ENCODE data around the gene SGCA. TPM values are rescaled to one million over a fixed set of nuclear protein-coding genes. Genes with fewer than 3 reads are reported as not detected.

Gene SGCA
- total and polyA plus RNA-seq, 2 of the 13 experiments (the other 11 are each of a cell fraction or from before 2014, with no cell fraction given), result not detected

DNA sequence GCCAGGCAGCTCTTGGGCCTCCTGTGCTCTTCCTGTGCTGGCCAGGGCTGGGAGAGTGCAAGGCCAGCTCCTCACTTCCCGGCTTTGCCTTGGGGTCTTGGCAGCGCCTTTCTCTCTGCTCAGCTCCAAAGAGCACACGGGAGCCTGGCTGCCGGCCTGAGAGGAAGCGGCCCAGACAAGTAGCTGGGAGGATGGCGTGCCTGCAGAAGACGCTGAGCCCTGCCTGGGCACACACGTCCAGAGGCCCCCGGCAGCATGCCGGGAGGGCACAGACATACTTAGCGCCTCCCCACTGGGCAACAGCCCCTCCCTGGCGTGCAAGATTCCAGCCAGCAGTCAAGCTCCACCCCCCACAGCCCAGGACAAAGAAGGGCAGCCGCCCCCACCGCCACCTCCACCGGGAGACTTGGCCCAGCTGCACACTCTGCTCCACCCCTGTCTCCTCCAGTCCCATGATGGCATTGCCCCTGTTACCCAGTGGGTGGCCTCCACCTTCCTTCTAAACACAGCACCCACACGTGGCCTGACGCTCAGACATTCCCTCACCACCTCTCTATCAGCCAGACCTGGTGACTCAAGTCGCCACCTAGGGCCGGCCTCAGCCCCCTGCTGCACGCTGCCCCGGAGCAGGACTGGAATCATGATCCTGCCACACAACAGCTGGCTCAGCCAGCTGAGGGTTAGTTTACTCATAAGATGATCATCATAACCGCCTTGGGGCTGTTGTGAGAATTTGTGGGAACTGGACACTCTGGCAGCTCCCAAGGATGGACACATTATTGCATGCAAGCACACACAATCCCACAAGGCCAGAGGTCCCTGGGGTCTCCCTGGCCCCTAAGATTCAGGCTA is 12.4 kb downstream of the SGCA start (continued):
- TF ChIP-seq, protein P1, sequence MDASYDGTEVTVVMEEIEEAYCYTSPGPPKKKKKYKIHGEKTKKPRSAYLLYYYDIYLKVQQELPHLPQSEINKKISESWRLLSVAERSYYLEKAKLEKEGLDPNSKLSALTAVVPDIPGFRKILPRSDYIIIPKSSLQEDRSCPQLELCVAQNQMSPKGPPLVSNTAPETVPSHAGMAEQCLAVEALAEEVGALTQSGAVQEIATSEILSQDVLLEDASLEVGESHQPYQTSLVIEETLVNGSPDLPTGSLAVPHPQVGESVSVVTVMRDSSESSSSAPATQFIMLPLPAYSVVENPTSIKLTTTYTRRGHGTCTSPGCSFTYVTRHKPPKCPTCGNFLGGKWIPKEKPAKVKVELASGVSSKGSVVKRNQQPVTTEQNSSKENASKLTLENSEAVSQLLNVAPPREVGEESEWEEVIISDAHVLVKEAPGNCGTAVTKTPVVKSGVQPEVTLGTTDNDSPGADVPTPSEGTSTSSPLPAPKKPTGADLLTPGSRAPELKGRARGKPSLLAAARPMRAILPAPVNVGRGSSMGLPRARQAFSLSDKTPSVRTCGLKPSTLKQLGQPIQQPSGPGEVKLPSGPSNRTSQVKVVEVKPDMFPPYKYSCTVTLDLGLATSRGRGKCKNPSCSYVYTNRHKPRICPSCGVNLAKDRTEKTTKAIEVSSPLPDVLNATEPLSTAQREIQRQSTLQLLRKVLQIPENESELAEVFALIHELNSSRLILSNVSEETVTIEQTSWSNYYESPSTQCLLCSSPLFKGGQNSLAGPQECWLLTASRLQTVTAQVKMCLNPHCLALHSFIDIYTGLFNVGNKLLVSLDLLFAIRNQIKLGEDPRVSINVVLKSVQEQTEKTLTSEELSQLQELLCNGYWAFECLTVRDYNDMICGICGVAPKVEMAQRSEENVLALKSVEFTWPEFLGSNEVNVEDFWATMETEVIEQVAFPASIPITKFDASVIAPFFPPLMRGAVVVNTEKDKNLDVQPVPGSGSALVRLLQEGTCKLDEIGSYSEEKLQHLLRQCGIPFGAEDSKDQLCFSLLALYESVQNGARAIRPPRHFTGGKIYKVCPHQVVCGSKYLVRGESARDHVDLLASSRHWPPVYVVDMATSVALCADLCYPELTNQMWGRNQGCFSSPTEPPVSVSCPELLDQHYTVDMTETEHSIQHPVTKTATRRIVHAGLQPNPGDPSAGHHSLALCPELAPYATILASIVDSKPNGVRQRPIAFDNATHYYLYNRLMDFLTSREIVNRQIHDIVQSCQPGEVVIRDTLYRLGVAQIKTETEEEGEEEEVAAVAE (CRISPR knock-in tag; IDR thresholded peaks at IDR 0.05; ENCODE audit: borderline replicate concordance), result no peak
- TF ChIP-seq ZMAT3 (CRISPR knock-in tag; conservative IDR thresholded peaks at IDR 0.05), result peak; percentile 67; the same call in 1 of the 2 replicates
- no peak for TF ChIP-seq NCOA5 (CRISPR knock-in tag; IDR thresholded peaks at IDR 0.05)
- TF ChIP-seq, protein P2, sequence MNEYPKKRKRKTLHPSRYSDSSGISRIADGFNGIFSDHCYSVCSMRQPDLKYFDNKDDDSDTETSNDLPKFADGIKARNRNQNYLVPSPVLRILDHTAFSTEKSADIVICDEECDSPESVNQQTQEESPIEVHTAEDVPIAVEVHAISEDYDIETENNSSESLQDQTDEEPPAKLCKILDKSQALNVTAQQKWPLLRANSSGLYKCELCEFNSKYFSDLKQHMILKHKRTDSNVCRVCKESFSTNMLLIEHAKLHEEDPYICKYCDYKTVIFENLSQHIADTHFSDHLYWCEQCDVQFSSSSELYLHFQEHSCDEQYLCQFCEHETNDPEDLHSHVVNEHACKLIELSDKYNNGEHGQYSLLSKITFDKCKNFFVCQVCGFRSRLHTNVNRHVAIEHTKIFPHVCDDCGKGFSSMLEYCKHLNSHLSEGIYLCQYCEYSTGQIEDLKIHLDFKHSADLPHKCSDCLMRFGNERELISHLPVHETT (CRISPR knock-in tag; conservative IDR thresholded peaks at IDR 0.05), result no peak
- TF ChIP-seq, protein P3, sequence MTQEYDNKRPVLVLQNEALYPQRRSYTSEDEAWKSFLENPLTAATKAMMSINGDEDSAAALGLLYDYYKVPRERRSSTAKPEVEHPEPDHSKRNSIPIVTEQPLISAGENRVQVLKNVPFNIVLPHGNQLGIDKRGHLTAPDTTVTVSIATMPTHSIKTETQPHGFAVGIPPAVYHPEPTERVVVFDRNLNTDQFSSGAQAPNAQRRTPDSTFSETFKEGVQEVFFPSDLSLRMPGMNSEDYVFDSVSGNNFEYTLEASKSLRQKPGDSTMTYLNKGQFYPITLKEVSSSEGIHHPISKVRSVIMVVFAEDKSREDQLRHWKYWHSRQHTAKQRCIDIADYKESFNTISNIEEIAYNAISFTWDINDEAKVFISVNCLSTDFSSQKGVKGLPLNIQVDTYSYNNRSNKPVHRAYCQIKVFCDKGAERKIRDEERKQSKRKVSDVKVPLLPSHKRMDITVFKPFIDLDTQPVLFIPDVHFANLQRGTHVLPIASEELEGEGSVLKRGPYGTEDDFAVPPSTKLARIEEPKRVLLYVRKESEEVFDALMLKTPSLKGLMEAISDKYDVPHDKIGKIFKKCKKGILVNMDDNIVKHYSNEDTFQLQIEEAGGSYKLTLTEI (CRISPR knock-in tag; conservative IDR thresholded peaks at IDR 0.05), result no peak
- TF ChIP-seq, protein P4, sequence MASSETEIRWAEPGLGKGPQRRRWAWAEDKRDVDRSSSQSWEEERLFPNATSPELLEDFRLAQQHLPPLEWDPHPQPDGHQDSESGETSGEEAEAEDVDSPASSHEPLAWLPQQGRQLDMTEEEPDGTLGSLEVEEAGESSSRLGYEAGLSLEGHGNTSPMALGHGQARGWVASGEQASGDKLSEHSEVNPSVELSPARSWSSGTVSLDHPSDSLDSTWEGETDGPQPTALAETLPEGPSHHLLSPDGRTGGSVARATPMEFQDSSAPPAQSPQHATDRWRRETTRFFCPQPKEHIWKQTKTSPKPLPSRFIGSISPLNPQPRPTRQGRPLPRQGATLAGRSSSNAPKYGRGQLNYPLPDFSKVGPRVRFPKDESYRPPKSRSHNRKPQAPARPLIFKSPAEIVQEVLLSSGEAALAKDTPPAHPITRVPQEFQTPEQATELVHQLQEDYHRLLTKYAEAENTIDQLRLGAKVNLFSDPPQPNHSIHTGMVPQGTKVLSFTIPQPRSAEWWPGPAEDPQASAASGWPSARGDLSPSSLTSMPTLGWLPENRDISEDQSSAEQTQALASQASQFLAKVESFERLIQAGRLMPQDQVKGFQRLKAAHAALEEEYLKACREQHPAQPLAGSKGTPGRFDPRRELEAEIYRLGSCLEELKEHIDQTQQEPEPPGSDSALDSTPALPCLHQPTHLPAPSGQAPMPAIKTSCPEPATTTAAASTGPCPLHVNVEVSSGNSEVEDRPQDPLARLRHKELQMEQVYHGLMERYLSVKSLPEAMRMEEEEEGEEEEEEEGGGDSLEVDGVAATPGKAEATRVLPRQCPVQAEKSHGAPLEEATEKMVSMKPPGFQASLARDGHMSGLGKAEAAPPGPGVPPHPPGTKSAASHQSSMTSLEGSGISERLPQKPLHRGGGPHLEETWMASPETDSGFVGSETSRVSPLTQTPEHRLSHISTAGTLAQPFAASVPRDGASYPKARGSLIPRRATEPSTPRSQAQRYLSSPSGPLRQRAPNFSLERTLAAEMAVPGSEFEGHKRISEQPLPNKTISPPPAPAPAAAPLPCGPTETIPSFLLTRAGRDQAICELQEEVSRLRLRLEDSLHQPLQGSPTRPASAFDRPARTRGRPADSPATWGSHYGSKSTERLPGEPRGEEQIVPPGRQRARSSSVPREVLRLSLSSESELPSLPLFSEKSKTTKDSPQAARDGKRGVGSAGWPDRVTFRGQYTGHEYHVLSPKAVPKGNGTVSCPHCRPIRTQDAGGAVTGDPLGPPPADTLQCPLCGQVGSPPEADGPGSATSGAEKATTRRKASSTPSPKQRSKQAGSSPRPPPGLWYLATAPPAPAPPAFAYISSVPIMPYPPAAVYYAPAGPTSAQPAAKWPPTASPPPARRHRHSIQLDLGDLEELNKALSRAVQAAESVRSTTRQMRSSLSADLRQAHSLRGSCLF (CRISPR knock-in tag; IDR thresholded peaks at IDR 0.05; ENCODE audit: borderline replicate concordance), result no peak
- TF ChIP-seq ZNF343 (CRISPR knock-in tag; IDR thresholded peaks at IDR 0.05), result no peak
- TF ChIP-seq, protein P5, sequence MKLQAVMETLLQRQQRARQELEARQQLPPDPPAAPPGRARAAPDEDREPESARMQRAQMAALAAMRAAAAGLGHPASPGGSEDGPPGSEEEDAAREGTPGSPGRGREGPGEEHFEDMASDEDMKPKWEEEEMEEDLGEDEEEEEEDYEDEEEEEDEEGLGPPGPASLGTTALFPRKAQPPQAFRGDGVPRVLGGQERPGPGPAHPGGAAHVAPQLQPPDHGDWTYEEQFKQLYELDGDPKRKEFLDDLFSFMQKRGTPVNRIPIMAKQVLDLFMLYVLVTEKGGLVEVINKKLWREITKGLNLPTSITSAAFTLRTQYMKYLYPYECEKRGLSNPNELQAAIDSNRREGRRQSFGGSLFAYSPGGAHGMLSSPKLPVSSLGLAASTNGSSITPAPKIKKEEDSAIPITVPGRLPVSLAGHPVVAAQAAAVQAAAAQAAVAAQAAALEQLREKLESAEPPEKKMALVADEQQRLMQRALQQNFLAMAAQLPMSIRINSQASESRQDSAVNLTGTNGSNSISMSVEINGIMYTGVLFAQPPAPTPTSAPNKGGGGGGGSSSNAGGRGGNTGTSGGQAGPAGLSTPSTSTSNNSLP (IDR thresholded peaks at IDR 0.05; ENCODE audit: low read depth, low read length), result no peak
- TF ChIP-seq RBM39 (IDR thresholded peaks at IDR 0.05; ENCODE audit: low read depth, low read length, poor library complexity, severe bottlenecking), result no peak
- TF ChIP-seq ZNF136 (CRISPR knock-in tag; IDR thresholded peaks at IDR 0.05; ENCODE audit: low read depth), result no peak; the same call in 1 of the 2 replicates
- TF ChIP-seq TARDBP (CRISPR knock-in tag; IDR thresholded peaks at IDR 0.05), result peak; percentile 63; the same call in 1 of the 2 replicates
- TF ChIP-seq PCBP1 (IDR thresholded peaks at IDR 0.05; ENCODE audit: borderline replicate concordance, low read depth, low read length), result no peak
